A549 (cell line): ENCODE data around the gene JPT1. TPM values are rescaled to one million over a fixed set of nuclear protein-coding genes. Genes with fewer than 3 reads are reported as not detected.

ENCODE experiments used
- ATAC-seq, 2 experiments: fragments of 200-7000 bp in 1 of 2; fragments of >200 bp in 1 of 2; cut with Nextera tagmentation in 1 of 2; cut with Tn5 transposase in 1 of 2; 3 replicates each; pipeline versions ENCODE4 v1.8.0 to v1.9.1; 2018 to 2020; ENCODE audit warnings: mild to moderate bottlenecking in 1 of 2, moderate library complexity in 1 of 2
- CTCF ChIA-PET: fragments of 300-600 bp; sonication (Branson Sonifier 250); formaldehyde crosslinking; extraction: SDS; loops from one replicate; lab custom pipeline; 2021; ENCODE audit warnings: antibody characterized with exemption, inconsistent platforms; lab: Yijun Ruan, JAX
- POLR2A ChIA-PET: fragments of 350-600 bp; formaldehyde crosslinking; extraction: SDS; loops from one replicate; lab custom pipeline; 2021; ENCODE audit warnings: antibody characterized with exemption, inconsistent platforms; lab: Yijun Ruan, JAX
- DNase-seq, 2 experiments: peaks; one replicate each; pipeline versions ENCODE4 v3.0.0 to v3.0.0-alpha.2; 2011 to 2016; ENCODE audit warnings: low read depth in 1 of 2, low spot score in 1 of 2
- FAIRE-seq: peaks from 2 replicates; lab custom pipeline; 2011; peaks lifted over from hg19 to GRCh38; lab: Jason Lieb, UNC
- H3K27ac ChIP-seq, 2 experiments: fragments of >200 bp; sonication (Bioruptor Twin); formaldehyde crosslinking; 3 replicates each; pipeline ENCODE4 v1.5.1; 2016 to 2017
- H3K4me1 ChIP-seq: fragments of >200 bp; sonication (Bioruptor Twin); formaldehyde crosslinking; 3 replicates; pipeline ENCODE4 v1.6.1; 2016
- H3K4me2 ChIP-seq: fragments of >200 bp; sonication (Bioruptor Twin); formaldehyde crosslinking; 3 replicates; pipeline ENCODE4 v1.6.1; 2016
- H3K4me3 ChIP-seq: fragments of >200 bp; sonication (Bioruptor Twin); formaldehyde crosslinking; 3 replicates; pipeline ENCODE4 v1.5.1; 2016
- H3K9me3 ChIP-seq: fragments of >200 bp; sonication (Bioruptor Twin); formaldehyde crosslinking; 3 replicates; pipeline ENCODE4 v1.6.1; 2016
- BHLHE40 ChIP-seq: IDR thresholded peaks from 2 replicates; pipeline ENCODE4 v1.6.1; 2012; ENCODE audit warnings: low read depth, low read length, inconsistent platforms
- CBX2 ChIP-seq: fragments of 200-600 bp; sonication (generic); IDR thresholded peaks from 2 replicates; pipeline ENCODE4 v1.6.1; 2016; ENCODE audit warnings: low read depth, mild to moderate bottlenecking, borderline replicate concordance
- CEBPB ChIP-seq, 2 experiments: fragments of >200 bp in 1 of 2; sonication (Bioruptor Twin) in 1 of 2; formaldehyde crosslinking in 1 of 2; IDR thresholded peaks; 2 replicates each; pipeline ENCODE4 v1.6.1; 2012 to 2016
- CHD2 ChIP-seq: fragments of 150-350 bp; IDR thresholded peaks from 2 replicates; pipeline ENCODE4 v1.6.1; 2014; ENCODE audit warnings: low read length; ENCODE audit not compliant: partially characterized antibody
- ESRRA ChIP-seq: fragments of 150-350 bp; IDR thresholded peaks from 2 replicates; pipeline ENCODE4 v1.6.1; 2014; ENCODE audit warnings: mild to moderate bottlenecking, low read length, borderline replicate concordance
- FOSL2 ChIP-seq, 2 experiments: fragments of 450-650 bp in 1 of 2; fragments of >200 bp in 1 of 2; sonication (Bioruptor Twin) in 1 of 2; formaldehyde crosslinking; IDR thresholded peaks; 2 replicates each; pipeline versions ENCODE4 v1.5.0 to v1.6.1; 2016 to 2020; ENCODE audit warnings: mild to moderate bottlenecking in 1 of 2, moderate library complexity in 1 of 2
- GATA3 ChIP-seq: IDR thresholded peaks from 2 replicates; pipeline ENCODE4 v1.6.1; 2012; ENCODE audit warnings: borderline replicate concordance
- JUN ChIP-seq, 2 experiments: fragments of >200 bp; sonication (Bioruptor Twin); formaldehyde crosslinking; IDR thresholded peaks; 2 replicates in 1 of 2; 3 replicates in 1 of 2; pipeline ENCODE4 v1.6.1; 2016 to 2017
- MAFK ChIP-seq: fragments of 450-650 bp; IDR thresholded peaks from 2 replicates; pipeline ENCODE4 v1.6.1; 2014; ENCODE audit not compliant: partially characterized antibody
- MAZ ChIP-seq: fragments of 150-350 bp; IDR thresholded peaks from 2 replicates; pipeline ENCODE4 v1.6.1; 2014; ENCODE audit warnings: antibody characterized with exemption, low read depth, low read length, borderline replicate concordance
- NFE2L2 ChIP-seq: fragments of 150-350 bp; conservative IDR thresholded peaks from 2 replicates; pipeline ENCODE4 v1.6.1; 2014; ENCODE audit warnings: low read length
- NPAS2 ChIP-seq: fragments of 250-450 bp; sonication (Bioruptor Pico); IDR thresholded peaks from 2 replicates; pipeline ENCODE4 v1.8.0; 2022; ENCODE audit warnings: mild to moderate bottlenecking, moderate library complexity, borderline replicate concordance
- PHF8 ChIP-seq: fragments of 200-600 bp; sonication (generic); IDR thresholded peaks from 2 replicates; pipeline ENCODE4 v1.6.1; 2016; ENCODE audit warnings: low read depth, mild to moderate bottlenecking, antibody characterized with exemption, moderate library complexity, borderline replicate concordance
- POLR2A ChIP-seq: IDR thresholded peaks from 2 replicates; pipeline ENCODE4 v1.6.1; 2012; ENCODE audit warnings: mild to moderate bottlenecking, low read length
- RARB ChIP-seq: fragments of 250-450 bp; sonication (Bioruptor Pico); IDR thresholded peaks from 2 replicates; pipeline ENCODE4 v1.8.0; 2021; ENCODE audit warnings: mild to moderate bottlenecking, moderate library complexity
- RFX5 ChIP-seq: fragments of 450-650 bp; IDR thresholded peaks from 2 replicates; pipeline ENCODE4 v1.7.1; 2014; ENCODE audit warnings: antibody characterized with exemption, mild to moderate bottlenecking, moderate library complexity
- TFCP2L1 ChIP-seq: fragments of 250-450 bp; sonication (Bioruptor Pico); IDR thresholded peaks from 2 replicates; pipeline ENCODE4 v1.5.0; 2021; ENCODE audit warnings: mild to moderate bottlenecking
- TP53 ChIP-seq: fragments of 250-450 bp; sonication (Bioruptor Pico); IDR thresholded peaks from 2 replicates; pipeline ENCODE4 v1.5.0; 2021; ENCODE audit warnings: mild to moderate bottlenecking, moderate library complexity
- ZC3H11A ChIP-seq: fragments of 450-650 bp; IDR thresholded peaks from 2 replicates; pipeline ENCODE4 v1.6.1; 2014; ENCODE audit warnings: antibody characterized with exemption, mild to moderate bottlenecking
- WGBS: methylation state at CpG from one replicate; pipeline ENCODE4 v1.1.6; 2017; ENCODE audit errors: missing lambda C conversion rate; 5-methylcytosine and 5-hydroxymethylcytosine counted together
- polyA minus RNA-seq: library from RNA; depleted of rRNA, polyadenylated mRNA; stranded (reverse); fragments of >200 nt; gene quantifications from 2 replicates; pipeline ENCODE4 v1.2.3, GENCODE V29; 2011; rRNA and poly(A)+ RNA removed
- polyA plus RNA-seq, 4 experiments: library from polyadenylated mRNA; depleted of rRNA in 3 of 4; stranded (reverse); fragments of >200 nt; fragmentation: RNase III in 1 of 4; extraction: RNeasy Plus Mini Kit Qiagen cat#74134 plus additional on column Dnase treatment in 1 of 4; gene quantifications; 2 replicates in 3 of 4; 3 replicates in 1 of 4; pipeline ENCODE4 v1.2.3, GENCODE V29; 2011 to 2017
- TF ChIP-seq, protein P1 (sequence below): IDR thresholded peaks from 2 replicates; pipeline ENCODE4 v1.6.1; 2012
- TF ChIP-seq, protein P2 (sequence below): IDR thresholded peaks from 2 replicates; pipeline ENCODE4 v1.6.1; 2012
- TF ChIP-seq, protein P3 (sequence below): fragments of 200-600 bp; sonication (generic); IDR thresholded peaks from 2 replicates; pipeline ENCODE4 v1.6.1; 2016; ENCODE audit warnings: antibody characterized with exemption, mild to moderate bottlenecking, moderate library complexity
- TF ChIP-seq, protein P4 (sequence below): IDR thresholded peaks from 2 replicates; pipeline ENCODE4 v1.6.1; 2012; ENCODE audit warnings: low read depth, borderline replicate concordance
- TF ChIP-seq, protein P5 (sequence below): fragments of >200 bp; sonication (Bioruptor Twin); formaldehyde crosslinking; IDR thresholded peaks from 3 replicates; pipeline ENCODE4 v1.6.1; 2016

JPT1 gene, protein sequence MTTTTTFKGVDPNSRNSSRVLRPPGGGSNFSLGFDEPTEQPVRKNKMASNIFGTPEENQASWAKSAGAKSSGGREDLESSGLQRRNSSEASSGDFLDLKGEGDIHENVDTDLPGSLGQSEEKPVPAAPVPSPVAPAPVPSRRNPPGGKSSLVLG
- polyA plus RNA-seq (2011; rRNA removed) (141 and 196 TPM in 2 replicates), polyA plus RNA-seq (2017; fragmentation: RNase III; extraction: RNeasy Plus Mini Kit Qiagen cat#74134 plus additional on column Dnase treatment) (623 to 739 TPM (median 629 TPM) in 3 replicates), polyA minus RNA-seq (49.1 and 91.6 TPM in 2 replicates)
- polyA plus RNA-seq (2012; cell fraction: cytosol; rRNA removed), result 483 and 502 TPM in 2 replicates
- polyA plus RNA-seq (2012; cell fraction: nucleus; rRNA removed), result 360 and 387 TPM in 2 replicates

DNA sequence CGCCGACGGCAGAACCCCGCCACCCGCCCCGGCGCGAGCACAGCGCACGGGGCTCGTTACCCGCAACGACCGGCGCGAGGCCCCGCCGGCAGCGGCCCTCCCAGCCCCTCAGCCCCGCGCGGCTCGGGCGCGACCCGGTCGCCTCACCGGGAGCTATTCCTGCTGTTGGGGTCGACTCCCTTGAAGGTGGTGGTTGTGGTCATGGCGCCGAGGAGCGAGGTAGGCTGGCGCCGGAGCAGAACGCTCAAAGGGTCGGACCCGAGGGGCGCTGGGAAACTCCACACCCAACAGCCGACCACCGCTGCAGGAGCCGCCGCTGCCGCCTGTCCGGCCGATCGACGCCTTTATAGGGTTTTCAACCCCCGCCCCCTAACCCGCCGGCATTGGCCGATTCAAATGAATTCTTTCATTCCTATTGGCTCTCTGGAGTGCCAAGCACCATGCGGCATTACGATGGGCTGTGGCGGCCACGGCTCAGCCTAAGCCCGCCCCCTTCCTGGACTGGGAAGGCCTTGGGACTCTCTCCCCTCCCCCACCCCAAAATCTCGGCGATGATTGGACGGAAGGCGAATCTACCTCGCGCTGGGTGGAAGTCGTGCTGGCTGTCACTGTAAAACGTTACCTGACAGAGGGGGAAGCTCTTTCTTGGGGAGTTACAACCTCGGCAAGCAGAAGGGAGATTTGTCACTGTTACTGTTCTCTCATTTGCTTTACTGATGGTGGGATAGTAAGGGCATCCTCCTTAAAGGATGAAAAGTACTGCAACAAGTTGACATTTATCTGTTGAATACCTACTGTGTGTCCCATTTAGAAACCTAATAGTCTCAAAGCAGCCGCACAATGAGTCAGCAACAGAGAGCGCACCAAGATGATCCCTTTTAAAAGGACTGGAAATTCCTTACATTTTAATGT is at the start of gene JPT1:
JPT1 (minus strand) TSS at position 318 of the 912 bp plus-strand sequence; CDS start at position 203, 115 bp downstream.
- peaks cover 54% of the 10 kb centered on the region for H3K4me1 ChIP-seq
- TF ChIP-seq CEBPB (IDR thresholded peaks at IDR 0.05) (no peak), MAFK (no peak), JUN (IDR thresholded peaks at IDR 0.05) (peak; percentile 93 to 99), CBX2 (peak; percentile 68; the same call in 1 of the 2 replicates), GATA3 (peak; percentile 30; the same call in 1 of the 2 replicates), CHD2 (peak; percentile 62), POLR2A (peak; percentile 100), RARB (CRISPR knock-in tag) (0 out of 2 replicates have a peak, but pooled peaks have one; percentile 54), ZC3H11A (no peak), MAZ (0 out of 2 replicates have a peak, but pooled peaks have one; percentile 41), FOSL2 (IDR thresholded peaks at IDR 0.05) (no peak), FOSL2 (CRISPR knock-in tag; IDR thresholded peaks at IDR 0.05) (peak; percentile 16), TFCP2L1 (CRISPR knock-in tag) (peak; percentile 90), NPAS2 (CRISPR knock-in tag) (no peak), ESRRA (0 out of 2 replicates have a peak, but pooled peaks have one; percentile 14), NFE2L2 (0 out of 2 replicates have a peak, but pooled peaks have one; percentile 8), PHF8 (peak; percentile 100), BHLHE40 (no peak), RFX5 (peak; percentile 47; the same call in 1 of the 2 replicates), TP53 (CRISPR knock-in tag) (peak; percentile 93)
- TF ChIP-seq, protein P1, sequence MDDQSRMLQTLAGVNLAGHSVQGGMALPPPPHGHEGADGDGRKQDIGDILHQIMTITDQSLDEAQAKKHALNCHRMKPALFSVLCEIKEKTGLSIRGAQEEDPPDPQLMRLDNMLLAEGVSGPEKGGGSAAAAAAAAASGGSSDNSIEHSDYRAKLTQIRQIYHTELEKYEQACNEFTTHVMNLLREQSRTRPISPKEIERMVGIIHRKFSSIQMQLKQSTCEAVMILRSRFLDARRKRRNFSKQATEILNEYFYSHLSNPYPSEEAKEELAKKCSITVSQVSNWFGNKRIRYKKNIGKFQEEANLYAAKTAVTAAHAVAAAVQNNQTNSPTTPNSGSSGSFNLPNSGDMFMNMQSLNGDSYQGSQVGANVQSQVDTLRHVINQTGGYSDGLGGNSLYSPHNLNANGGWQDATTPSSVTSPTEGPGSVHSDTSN, result peak; percentile 96
- TF ChIP-seq, protein P2, sequence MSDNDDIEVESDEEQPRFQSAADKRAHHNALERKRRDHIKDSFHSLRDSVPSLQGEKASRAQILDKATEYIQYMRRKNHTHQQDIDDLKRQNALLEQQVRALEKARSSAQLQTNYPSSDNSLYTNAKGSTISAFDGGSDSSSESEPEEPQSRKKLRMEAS, result peak; percentile 88
- TF ChIP-seq, protein P3, sequence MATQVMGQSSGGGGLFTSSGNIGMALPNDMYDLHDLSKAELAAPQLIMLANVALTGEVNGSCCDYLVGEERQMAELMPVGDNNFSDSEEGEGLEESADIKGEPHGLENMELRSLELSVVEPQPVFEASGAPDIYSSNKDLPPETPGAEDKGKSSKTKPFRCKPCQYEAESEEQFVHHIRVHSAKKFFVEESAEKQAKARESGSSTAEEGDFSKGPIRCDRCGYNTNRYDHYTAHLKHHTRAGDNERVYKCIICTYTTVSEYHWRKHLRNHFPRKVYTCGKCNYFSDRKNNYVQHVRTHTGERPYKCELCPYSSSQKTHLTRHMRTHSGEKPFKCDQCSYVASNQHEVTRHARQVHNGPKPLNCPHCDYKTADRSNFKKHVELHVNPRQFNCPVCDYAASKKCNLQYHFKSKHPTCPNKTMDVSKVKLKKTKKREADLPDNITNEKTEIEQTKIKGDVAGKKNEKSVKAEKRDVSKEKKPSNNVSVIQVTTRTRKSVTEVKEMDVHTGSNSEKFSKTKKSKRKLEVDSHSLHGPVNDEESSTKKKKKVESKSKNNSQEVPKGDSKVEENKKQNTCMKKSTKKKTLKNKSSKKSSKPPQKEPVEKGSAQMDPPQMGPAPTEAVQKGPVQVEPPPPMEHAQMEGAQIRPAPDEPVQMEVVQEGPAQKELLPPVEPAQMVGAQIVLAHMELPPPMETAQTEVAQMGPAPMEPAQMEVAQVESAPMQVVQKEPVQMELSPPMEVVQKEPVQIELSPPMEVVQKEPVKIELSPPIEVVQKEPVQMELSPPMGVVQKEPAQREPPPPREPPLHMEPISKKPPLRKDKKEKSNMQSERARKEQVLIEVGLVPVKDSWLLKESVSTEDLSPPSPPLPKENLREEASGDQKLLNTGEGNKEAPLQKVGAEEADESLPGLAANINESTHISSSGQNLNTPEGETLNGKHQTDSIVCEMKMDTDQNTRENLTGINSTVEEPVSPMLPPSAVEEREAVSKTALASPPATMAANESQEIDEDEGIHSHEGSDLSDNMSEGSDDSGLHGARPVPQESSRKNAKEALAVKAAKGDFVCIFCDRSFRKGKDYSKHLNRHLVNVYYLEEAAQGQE, result peak; percentile 39; the same call in 1 of the 2 replicates
- TF ChIP-seq, protein P4, sequence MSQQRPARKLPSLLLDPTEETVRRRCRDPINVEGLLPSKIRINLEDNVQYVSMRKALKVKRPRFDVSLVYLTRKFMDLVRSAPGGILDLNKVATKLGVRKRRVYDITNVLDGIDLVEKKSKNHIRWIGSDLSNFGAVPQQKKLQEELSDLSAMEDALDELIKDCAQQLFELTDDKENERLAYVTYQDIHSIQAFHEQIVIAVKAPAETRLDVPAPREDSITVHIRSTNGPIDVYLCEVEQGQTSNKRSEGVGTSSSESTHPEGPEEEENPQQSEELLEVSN, result peak; percentile 70; the same call in 1 of the 2 replicates
- TF ChIP-seq, protein P5, sequence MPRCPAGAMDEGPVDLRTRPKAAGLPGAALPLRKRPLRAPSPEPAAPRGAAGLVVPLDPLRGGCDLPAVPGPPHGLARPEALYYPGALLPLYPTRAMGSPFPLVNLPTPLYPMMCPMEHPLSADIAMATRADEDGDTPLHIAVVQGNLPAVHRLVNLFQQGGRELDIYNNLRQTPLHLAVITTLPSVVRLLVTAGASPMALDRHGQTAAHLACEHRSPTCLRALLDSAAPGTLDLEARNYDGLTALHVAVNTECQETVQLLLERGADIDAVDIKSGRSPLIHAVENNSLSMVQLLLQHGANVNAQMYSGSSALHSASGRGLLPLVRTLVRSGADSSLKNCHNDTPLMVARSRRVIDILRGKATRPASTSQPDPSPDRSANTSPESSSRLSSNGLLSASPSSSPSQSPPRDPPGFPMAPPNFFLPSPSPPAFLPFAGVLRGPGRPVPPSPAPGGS, result peak; percentile 100
- ATAC-seq (peak; percentile 85 to 94), DNase-seq (peak; percentile 99 to 100), FAIRE-seq (peak; percentile 59)
- H3K4me2 ChIP-seq, result peak within 1 kb of the TSS; percentile 89
- no peaks in the 10 kb centered on the region for H3K9me3 ChIP-seq
- peak within 1 kb of the TSS; percentile 85 to 95 for H3K27ac ChIP-seq
- peak within 1 kb of the TSS; percentile 78 for H3K4me3 ChIP-seq
- CTCF ChIA-PET, result interaction anchor here (0.6 to 3.1 kb wide), 8 partner anchors 10 to 193 kb away, joined by 3 to 14 read pairs (median 4); partner anchors contain the start of gene NT5C
- POLR2A ChIA-PET, result interaction anchor here (0.7 to 2.3 kb wide), 22 partner anchors 9 to 136 kb away, joined by 3 to 21 read pairs (median 4); partner anchors contain the start of genes NT5C, NUP85, SLC16A5 and SUMO2
- 3% methylated on average over 33 of the region's 67 CpGs for WGBS
